HG02759 (cell line): ENCODE data around the gene EME2.

ENCODE experiments used
- ATAC-seq: cut with Tn5 transposase; IDR thresholded peaks from one replicate; pipeline ENCODE4 v1.9.1; 2021; ENCODE audit warnings: mild to moderate bottlenecking, moderate library complexity; ENCODE audit not compliant: unreplicated experiment

The EME2 gene

DNA sequence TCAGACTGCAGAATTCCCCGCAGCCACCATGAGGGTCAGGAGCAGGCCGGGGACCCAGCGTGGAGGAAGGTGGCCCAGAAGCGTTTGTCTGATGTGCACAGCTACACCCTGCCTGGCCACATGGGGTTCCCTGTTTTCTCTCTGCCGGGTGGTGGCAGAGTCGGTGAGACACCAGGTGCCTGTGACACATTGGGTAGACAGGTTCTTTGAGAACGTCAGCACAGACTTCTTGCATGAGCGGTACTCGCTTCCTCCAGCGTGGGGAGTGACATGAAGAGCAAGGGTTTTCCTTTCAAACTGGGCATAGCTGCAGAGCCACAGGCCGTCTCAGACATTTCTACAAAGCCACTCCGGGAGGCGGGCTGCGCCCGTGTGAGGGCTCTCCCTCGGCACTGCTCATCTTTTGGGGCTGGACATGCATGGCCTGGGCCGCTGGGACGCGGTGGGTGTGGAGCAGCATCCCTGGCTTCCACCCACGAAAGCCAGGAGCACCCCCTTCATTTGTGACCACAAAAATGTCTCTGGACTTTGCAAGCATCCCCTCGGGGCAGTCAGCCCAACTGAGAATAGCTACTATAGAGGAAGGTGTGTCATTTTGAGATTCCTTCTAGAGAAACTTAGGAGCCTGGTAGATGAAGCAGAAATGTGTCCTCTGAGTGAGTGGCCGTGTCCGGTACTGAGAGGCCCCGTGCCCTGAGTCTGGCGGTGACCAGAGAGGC lies 27.3 kb upstream of the EME2 start:
- ATAC-seq = no peak

DNA sequence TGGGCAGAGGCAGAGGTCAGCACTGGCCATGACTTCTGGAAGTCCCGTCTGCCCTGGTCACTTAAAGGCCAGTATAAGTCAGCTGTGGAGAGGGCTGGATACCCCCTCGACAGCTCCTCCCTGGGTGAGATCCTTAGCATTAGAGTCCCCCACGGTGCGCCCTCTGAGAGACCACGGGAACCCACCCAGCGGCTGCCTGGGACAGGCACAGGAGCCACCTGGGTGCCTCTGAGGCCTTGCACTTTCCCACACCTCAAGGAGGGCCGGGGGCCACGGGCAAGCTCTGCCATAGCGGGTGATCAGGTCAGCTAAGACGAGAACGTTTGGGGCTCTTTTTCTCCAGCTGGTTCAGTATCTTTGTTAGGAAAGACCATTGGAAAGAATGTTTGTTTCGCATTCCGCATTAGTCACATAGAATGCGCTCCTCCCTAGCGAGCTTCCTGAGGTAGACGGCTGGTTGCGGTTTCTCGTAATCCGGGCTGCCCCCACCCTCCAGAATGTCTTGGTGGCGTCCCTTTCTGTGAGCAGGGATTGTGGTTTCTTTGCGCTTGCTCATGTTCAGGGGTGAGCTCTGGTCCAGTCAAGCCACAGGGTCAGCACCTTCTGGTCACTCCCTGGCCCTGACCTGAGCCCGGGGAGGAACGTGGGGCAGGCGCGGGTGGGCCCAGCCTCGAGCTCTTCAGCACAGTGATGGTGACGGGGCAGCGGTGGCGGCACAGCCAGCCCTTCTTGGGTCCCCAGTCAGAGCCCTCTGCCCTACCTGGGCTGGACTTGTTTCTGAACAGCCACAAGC lies 26.5 kb upstream of the EME2 start:
- ATAC-seq = no peak

DNA sequence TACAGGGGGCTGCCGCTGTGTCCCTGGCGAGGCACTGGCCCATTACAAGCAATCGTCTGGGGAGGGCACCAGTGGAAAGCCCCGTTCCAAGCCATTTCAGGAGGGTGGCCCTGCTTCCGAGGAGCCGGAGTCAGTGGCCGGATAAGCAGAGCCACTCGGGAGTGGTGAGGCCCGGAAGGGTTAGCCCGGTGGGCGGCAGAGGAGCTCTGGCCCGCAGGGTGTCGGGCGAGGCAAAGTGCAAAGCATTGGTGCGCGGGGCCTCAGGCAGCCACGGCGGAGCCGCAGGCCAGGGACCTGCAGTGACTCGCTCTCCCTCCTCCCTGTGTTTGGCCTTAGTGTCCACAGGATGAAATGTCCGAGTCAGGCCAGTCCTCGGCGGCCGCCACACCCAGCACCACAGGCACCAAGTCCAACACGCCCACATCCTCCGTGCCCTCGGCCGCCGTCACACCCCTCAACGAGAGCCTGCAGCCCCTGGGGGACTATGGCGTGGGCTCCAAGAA lies 25.9 kb upstream of the EME2 start:
- ATAC-seq = no peak

DNA sequence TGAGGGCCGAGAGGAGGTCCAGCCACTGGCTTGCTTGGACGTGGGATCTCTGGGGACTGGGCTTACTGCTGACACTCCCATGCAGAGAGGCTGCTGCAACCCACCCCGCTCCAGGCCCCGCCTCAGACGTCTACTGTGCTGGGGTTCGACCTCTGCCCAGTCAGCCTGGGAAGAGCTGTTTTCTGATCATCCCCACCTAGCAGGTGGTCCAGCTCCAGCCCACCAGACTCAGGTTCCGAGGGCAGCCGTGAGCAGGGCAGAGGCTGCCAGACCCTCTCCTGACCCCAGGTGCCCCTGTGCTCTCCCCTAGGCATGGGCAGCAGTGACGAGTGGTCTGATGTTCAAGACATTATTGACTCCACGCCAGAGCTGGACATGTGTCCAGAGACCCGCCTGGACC lies 24.7 kb upstream of the EME2 start:
- ATAC-seq = no peak

DNA sequence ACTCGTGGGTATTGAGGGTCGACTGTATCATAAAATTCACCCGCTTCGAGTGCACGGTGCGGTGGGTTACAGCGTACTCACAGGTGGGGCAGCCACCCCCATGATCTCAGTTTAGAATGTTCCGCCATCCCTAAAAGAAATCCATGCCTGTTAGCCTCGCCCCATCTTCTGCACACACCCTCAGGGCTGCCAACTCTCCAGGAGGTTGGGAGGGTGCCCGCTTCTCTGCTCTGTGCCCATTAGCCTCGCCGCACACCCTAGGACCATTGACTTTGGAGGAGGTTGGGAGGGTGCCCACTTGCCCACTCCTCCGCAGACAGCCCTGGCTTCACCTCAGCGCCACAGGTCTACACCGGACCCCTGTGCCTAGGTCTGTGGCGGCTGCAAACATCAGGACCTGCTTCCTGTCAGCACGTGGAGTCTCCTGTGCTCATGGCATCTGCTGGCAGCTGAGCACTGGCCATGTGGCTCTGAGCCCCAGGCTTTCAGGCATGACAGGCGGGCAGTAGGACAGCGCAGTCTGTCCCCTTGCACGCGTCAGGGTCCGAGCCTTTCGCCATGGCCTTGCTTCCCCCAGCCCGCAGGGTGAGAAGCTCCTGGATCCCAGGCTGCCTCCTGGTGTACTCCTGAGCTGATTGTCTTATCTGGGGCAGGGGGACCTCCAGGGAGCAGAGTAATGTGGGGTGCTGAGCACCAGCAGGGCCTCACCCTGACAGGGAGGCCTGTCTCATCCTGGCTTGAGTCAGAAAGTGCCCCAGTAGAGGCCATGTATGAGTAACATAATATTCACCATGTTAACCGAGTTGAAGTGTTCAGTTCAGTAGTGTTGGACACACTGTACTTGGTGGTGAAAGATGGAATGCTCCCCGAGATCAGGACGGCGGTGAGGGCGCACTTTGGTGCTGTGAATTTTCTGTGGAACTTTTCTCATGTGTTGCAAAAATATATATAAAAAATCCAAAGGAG lies 23.2 kb upstream of the EME2 start:
- no peak for ATAC-seq

GRCh38 chr16:1751946-1752345 lies 20.7 kb upstream of the EME2 start:
- no peak for ATAC-seq

DNA sequence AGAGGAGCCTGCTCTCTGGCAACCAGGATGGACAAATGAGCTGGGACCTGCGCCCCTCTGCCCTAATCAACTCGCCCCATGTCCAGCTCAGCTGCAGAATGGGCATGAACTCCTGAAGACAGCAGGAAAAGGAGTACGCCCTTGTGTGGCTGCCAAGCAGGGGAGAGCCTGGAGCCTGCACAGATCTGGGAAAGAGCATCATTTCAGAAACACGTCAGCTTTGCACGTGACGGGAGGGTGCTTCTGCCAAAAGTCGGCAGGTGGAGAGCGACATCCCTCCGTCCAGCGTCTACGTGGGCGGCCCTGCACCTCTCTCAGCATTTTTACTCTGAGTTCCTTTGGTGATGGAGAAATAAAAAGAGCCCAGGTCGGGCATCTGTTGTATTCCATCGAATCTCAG lies 19.8 kb upstream of the EME2 start:
- no peak for ATAC-seq

GRCh38 chr16:1754204-1754603 lies 18.4 kb upstream of the EME2 start:
- ATAC-seq = no peak

GRCh38 chr16:1757714-1758461 lies 14.7 kb upstream of the EME2 start:
- ATAC-seq = no peak

- no peak for ATAC-seq
Observed at GRCh38 chr16:1758923-1759322, 13.7 kb upstream of the EME2 start.

DNA sequence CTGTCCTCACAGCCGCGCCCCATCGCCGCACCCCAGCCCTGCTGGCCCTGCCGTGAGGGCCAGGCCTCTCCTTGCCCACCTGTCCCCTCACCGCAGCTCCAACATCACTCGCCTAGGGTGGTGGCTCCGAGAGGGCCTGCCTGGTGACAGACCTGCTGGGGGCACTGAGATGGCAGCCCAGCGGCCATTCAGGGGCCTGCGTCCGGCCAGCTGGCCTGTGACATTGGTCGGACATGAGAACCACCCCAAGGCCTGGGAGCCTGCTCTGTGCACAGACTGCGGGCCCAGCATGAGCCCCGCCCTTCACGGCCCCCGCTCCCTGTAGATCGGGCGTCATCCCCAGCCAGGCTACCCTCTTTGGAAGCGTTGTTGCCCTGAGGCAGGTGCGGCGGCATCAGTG lies 13.1 kb upstream of the EME2 start:
- ATAC-seq = no peak

GRCh38 chr16:1760911-1761310 lies 11.7 kb upstream of the EME2 start:
- ATAC-seq = no peak

GRCh38 chr16:1761751-1762150 lies 10.9 kb upstream of the EME2 start:
- no peak for ATAC-seq

- ATAC-seq = no peak
Observed at GRCh38 chr16:1762196-1762878, 10.3 kb upstream of the EME2 start.

DNA sequence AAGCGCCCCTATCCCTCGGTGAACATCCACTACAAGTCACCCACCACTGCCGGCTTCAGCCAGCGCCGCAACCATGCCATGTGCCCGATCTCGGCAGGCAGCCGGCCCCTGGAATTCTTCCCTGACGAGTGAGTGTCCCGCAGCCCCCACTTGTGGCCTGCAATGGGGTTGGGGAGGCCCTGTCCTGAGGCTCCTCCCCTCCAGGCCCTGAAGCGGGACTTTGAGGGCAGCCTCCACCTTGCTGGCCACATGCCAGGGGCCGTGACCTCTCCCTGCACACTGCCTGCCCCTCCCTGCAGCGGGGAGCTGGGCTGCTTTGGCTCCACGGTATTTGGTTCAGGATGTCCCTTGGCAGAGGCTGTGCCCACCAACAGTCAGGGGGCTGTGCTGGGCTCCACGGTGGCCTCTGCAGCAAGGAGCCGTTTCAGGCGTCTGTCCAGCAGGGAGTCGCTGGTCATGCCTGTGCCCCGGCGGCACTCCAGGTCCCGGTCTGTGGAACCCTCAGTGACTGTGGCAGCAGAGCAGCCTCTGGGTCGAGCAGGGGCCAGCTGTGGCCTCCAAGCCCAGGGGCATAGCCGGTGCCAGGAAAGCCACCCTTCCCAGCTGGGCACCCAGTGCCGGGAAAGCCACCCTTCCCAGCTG lies 9.6 kb upstream of the EME2 start:
- ATAC-seq = no peak

DNA sequence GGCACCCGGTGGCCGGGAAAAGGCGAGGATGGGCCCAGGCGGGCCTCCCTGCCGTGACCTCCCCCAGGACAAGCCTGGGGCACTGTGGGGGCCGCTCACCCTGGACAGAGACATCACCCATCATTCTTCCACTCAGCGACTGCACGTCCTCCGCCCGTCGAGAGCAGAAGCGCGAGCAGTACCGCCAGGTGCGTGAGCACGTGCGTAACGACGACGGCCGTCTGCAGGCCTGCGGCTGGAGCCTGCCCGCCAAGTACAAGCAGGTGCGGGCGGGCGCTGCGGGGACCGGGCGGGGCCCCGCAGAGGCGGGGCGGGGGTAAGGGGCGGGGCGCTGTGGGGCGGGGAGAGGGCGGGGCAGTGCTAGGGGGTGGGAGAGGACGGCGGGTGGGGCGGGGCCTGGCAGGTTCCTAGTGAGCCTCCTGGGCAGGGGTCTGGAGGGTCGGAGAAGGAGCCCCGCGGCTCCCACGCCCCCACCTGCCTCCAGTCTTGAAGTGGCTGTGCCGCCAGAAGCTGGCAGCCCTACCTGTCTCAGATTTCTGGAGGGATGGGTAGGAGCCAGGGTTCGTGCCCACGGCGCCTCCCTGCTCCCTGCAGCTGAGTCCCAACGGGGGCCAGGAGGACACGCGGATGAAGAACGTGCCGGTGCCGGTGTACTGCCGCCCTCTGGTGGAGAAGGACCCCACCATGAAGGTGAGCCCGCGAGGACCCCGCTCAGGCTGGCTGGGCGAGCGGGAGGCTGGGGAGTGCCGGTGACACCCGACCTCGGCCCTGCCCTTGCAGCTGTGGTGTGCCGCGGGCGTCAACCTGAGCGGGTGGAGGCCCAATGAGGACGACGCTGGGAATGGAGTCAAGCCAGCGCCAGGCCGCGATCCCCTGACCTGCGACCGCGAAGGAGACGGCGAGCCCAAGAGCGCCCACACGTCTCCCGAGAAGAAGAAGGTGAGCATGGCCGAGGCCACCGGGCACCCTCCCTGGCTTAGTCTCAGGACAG lies 8.8 kb upstream of the EME2 start:
- no peak for ATAC-seq

DNA sequence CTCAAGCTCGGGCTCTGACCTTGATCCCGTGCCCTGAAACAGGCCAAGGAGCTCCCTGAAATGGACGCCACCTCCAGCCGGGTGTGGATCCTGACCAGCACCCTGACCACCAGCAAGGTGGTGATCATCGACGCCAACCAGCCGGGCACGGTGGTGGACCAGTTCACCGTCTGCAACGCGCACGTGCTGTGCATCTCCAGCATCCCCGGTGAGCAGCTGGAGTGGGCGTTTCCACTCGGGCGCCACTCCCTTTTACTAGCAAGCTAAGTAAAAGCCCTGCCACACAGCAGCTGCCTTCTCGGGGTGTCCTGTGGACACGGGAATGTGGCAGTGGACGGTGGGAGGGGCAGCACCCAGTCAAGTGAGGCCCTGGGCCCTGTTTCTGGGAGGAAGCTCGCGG lies 7.6 kb upstream of the EME2 start:
- ATAC-seq = no peak

GRCh38 chr16:1765826-1766225 lies 6.8 kb upstream of the EME2 start:
- ATAC-seq = no peak
